Spleen (tissue), 7 donors: ENCODE measurements around the gene RBM34.

Experiments used
- CTCF ChIP-seq, 11 experiments: fragments of 200-600 bp in 7 of 11; fragments of 450-650 bp in 4 of 11; sonication (generic) in 4 of 11; IDR thresholded peaks in 8 of 11; conservative IDR thresholded peaks in 3 of 11; 1 replicate in 7 of 11; 2 replicates in 4 of 11; pipeline versions ENCODE4 v1.4.0 to v1.8.0; 2016 to 2021; ENCODE audit warnings: antibody characterized with exemption in 11 of 11, inconsistent platforms in 4 of 11, mild to moderate bottlenecking in 1 of 11
- POLR2A ChIP-seq, 3 donors: fragments of 450-650 bp; IDR thresholded peaks; one replicate each; pipeline ENCODE4 v1.5.1; 2017; ENCODE audit warnings: antibody characterized with exemption in 3 of 3, mild to moderate bottlenecking in 1 of 3
- donor health status: DM: no; HTN: no; CAD: no; lungs with moderate emphysema.
- donor health status: DM: no; HTN: no; CAD: no.
- donor health status: DM: no; HTN: no; CAD: no.

GRCh38 chr1:235098547-235098946 lies 62.5 kb downstream of the RBM34 start:
- TF ChIP-seq POLR2A (IDR thresholded peaks at IDR 0.05) (no peak), CTCF (IDR thresholded peaks at IDR 0.05 in 8 of 11, conservative IDR thresholded peaks at IDR 0.05 in 3 of 11) (no peak)
